Anterior cingulate cortex (tissue), 58 donors: ENCODE measurements around the gene KLRC3.
A peak's percentile ranks its signal among the peaks of the same experiment; 100 is the strongest.
"Not testable (repeated sequence)": the region's sequence is repeated elsewhere in the genome, so short reads cannot be mapped to it uniquely, and the experiment has no call there.

Source experiments
- DNase-seq, 58 donors: peaks; one replicate each; lab custom pipeline; 2025; lab: John Stamatoyannopoulos, UW

The KLRC3 gene

DNA sequence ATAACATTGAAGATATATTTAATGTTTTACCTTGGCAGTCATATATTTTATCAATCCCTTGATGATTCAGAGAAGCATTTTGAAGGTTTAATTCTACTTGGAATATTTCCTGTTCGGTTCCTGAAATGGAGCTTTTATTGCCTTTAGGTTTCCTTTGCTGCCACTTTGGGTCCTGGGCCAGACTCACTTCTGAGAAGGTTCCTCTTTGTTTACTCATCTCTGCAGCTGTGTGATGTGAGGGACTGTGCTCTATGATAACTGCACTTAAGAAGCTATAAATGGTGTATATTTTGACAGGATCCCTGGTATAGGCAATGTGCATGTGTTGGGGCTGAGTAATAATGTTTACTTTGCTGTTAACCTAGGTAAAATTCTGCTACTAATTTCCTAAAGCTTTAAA, at the start of gene KLRC3:
TSS of gene KLRC3 (minus strand) at position 262 of the 400 bp plus-strand sequence. CDS start at position 217, 45 bp downstream.
- DNase-seq = not testable (repeated sequence)

DNA sequence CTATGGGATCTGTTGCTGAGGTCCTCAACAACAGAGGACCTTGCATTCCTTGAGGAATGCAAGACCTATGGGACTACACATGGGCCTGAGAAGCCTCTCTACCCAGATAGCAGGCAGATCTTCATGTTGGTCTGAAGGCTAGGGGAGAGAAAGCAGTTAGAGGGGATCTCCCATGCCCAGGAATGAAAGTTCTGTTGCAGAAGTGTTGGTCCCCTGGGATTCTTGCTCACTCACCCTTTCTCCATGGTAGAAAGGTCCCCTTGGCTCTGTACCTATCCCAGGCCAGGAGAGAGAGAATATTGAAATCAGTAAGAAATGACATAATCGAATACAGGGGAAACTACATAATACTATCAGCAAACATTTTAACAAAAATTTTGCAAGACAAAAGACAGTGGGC, 49.3 kb upstream of the KLRC3 start:
- DNase-seq = no peak

DNA sequence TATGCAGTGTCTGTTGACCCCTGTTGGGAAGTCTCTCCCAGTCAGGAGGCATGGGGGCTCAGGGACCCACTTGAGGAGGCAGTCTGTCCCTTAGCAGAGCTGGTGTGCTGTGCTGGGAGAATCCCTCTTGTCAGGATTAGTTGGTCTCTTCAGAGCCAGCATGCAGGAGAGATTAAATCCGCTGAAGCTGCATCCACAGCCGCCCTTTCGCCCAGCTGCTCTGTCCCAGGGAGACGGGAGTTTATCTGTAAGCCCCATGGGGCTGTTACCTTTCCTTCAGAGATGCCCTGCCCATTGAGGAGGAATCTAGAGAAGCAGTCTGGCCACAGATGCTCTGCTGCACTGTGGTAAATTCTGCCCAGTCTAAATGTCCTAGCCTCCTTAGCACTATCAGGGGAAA, 45.9 kb upstream of the KLRC3 start:
- no peak for DNase-seq

DNA sequence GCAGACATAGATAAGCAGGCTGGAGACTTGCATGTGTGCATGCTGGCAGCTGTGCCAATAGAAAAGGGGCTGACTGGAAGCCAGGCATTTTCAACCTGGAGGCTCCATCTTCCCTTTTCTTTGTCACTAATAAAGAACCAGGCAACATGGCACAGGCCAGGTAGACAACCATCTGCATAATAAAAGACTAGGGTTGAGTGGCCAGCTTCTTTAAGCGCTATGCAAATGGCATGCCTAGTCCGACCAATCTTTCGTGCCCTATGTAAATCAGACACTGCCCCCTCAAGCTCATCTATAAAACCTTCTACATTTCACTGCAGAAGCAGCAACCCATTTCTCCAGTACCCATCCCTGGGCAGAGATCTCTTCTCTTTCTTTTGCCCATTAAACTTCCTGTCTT, 37.4 kb upstream of the KLRC3 start:
- DNase-seq = no peak

DNA sequence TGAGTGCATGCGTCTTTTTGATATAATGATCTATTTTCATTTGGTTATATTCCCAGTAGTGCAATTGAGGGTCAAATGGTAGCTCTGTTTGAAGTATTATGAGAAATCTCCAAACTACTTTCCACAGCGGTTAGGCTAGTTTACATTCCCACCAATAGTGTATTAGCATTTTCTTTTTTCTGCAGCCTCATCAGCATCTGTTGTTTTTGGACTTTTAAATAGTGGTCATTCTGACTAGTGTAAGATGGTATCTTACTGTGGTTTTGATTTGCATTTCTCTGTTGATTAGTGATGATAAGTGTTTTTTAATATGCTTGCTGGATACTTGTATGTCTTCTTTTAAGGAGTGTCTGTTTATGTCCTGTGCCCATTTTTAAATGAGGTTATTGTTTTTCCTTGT, 36.5 kb upstream of the KLRC3 start:
- no peak for DNase-seq

DNA sequence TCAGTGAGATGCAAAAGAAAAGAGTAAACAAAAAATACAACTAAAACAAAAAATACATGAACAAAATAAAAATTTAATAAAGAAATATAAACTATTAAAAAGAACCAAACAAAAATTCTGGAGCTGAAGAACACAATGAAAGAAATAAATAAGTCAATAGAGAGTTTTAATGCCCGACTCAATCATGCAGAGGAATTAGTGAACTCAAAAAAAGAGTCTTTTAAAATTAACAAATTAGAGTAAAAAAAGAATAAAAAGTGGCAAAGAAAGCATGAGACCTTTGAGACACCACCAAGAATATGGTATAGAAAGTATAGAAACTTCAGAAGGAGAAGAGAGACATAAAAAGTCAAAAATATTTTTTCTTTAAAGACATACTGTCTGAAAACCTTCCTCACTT, 35.4 kb upstream of the KLRC3 start:
- no peak for DNase-seq

DNA sequence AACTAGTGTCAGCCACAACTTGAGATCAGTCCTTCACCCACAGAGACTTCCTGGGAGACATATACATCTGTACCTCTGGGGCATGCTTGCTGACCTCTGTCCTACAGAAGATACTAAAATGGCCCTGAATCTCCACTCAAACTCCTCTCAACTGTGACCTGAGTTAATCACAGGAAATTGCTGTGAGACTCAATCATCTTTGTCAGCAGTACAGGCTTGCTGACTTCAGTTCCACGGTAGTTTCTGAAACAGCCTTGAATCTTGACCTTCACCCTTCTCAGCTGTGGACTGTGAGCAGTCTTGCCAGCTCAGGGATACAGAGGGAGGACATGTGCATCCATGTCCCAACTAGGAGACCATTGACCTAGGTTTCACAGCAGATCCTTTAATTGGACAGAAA, 34.1 kb upstream of the KLRC3 start:
- DNase-seq = no peak

DNA sequence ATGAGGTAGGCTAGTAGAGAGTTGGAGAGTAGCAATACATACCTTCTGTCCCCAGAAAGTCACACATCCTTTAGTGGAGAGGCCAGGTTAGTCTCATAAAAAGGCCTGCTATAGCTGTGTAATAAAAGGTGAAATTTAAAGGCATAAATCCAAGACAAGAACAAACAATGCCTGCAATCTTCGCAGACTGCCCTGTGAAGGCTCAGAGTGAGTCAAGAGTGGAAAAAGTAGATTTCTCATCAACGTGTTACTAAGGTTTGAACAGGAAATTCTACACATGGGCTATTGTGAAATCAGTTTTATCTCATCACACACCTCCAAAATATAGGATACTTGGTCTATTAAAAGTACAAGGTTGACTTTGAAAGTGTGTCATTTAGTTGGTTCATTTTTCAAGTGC, 32.8 kb upstream of the KLRC3 start, which contains the start of gene KLRC1:
TSS of gene KLRC1 (minus strand) at position 222 of the 400 bp plus-strand sequence. CDS start 2,221 bp downstream, outside the sequence.
- no peak for DNase-seq

DNA sequence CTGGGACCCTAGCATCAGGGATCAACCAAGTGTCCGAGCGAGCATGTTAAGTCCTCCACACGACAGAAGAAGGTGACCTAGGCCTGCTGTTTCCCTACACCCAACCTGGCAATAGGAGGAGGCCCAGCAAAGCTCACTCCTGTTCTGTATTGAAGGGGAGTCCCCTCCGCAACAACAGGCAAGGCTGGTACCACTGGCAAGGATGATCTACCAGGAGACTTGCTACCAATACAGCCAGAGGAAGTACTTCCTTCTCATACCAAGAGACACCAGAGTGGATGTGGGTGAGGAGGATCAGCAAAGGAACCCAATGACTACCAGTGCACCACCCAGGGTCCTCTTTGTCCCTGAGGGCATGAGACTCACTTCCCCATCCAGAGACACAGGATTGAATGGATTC, 27.8 kb upstream of the KLRC3 start:
- DNase-seq = no peak

DNA sequence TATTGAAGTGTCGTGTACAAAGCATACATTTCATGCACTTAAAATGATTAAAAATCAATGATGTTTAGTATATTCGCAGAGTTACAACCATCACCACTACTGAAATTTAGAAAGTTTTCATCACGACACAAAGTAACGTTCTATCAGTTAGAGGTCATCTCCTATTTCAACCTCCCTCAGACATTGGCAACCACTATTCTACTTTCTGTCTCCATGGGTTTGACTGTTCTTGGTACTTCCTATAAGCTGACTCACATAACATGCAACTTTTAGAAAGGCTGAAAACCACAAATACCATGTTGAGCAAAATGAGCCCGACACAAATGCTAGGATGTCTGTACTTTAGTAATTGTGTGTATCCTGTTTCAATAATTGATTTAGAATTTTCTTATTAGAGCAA, 25.7 kb upstream of the KLRC3 start:
- DNase-seq = not testable (repeated sequence)

DNA sequence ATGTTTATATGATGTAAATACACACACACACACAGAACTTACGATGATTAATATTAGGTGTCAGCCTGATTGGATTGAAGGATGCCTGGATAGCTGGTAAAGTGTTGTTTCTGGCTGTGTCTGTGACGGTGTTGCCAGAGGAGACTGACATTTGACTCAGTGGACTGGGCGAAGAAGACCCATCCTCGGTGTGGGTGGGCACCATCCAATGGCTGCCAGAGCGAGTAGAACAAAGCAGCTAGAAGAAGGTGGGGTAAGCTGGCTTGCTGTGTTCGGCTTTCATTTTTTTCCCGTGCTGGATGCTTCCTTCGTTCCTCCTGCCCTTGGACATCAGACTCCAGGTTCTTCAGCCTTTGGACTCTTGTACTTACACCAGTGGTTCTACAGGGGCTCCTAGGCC, 20.7 kb upstream of the KLRC3 start:
- peak in 2 of 58 donors; percentile 3 to 11 for DNase-seq

DNA sequence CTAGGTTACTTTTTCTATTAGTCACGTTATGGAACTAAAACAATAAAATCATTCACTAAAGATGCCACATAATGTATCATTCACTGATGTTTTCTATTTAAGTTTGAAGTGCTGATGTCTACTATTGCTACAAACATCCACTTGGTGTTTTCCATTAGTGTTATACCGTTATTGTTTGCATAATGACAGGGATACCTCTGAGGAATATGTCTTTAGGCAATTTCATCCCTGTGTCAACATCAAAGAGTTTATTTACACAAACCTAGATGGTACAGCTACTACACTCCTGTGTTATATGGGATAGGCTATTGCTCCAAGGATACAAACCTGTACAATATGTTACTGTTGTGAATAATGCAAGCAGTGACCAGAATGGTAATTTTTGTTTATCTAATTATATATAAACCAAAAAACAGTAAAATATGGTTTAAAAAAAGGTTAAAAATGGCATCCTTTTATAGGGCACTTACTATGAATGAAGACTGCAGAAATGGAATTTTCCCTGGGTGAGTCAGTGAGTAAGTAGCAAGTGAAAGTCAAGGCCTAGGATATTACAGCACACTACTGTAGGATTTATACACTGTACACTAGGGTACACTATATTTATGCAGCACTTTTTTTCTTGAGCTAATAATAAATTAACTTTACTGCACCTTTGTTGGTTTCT, 19.3 kb upstream of the KLRC3 start:
- not testable (repeated sequence) for DNase-seq

DNA sequence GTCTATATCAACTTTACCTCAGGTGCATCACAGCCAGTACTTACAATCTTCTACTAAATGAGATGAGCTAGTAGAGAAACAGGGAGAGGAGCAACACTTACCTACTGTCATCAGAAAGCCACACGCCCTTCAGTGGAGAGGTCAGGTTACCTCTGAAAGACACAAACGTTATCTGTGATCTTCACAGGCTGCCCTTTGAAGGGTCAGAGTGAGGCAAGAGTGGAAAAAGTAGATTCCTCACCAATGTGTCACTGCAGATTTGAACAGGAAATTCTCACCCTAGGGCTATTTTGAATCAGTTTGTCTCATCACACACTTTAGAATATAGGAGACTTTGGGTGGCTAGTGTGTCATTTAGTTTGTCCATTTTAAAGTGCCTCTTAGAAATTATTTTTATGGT, 17.2 kb upstream of the KLRC3 start:
- DNase-seq = not testable (repeated sequence)

DNA sequence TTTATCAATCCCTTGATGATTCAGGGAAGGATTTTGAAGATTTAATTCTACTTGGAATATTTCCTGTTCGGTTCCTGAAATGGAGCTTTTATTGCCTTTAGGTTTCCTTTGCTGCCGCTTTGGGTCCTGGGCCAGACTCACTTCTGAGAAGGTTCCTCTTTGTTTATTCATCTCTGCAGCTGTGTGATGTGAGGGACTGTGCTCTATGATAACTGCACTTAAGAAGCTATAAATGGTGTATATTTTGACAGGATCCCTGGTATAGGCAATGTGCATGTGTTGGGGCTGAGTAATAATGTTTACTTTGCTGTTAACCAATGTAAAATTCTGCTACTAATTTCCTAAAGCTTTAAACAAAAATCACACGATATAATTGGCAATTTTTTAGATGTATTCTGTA, 15.4 kb upstream of the KLRC3 start, which contains the start of gene KLRC2:
TSS of gene KLRC2 (minus strand) at position 195 of the 400 bp plus-strand sequence. CDS start at position 171, 24 bp downstream.
- peak in 5 of 58 donors; percentile 1 to 26 (median 6) for DNase-seq

DNA sequence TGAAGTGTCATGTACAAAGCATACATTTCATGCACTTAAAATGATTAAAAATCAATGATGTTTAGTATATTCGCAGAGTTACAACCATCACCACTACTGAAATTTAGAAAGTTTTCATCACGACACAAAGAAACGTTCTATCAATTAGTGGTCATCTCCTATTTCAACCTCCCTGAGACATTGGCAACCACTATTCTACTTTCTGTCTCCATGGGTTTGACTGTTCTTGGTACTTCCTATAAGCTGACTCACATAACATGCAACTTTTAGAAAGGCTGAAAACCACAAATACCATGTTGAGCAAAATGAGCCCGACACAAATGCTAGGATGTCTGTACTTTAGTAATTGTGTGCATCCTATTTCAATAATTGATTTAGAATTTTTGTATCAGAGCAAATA, 10.2 kb upstream of the KLRC3 start:
- not testable (repeated sequence) for DNase-seq

DNA sequence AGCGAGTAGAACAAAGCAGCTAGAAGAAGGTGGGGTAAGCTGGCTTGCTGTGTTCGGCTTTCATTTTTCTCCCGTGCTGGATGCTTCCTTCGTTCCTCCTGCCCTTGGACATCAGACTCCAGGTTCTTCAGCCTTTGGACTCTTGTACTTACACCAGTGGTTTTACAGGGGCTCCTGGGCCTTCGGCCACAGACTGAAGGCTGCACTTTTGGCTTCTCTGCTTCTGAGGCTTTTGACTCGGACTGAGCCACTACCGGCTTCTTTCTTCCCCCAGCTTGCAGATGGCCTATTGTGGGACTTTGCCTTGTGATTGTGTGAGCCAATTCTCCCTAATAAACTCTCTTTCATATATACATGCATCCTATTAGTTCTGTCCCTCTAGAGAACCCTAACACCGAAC, 5.5 kb upstream of the KLRC3 start:
- DNase-seq = peak in 4 of 58 donors; percentile 4 to 9 (median 8)

DNA sequence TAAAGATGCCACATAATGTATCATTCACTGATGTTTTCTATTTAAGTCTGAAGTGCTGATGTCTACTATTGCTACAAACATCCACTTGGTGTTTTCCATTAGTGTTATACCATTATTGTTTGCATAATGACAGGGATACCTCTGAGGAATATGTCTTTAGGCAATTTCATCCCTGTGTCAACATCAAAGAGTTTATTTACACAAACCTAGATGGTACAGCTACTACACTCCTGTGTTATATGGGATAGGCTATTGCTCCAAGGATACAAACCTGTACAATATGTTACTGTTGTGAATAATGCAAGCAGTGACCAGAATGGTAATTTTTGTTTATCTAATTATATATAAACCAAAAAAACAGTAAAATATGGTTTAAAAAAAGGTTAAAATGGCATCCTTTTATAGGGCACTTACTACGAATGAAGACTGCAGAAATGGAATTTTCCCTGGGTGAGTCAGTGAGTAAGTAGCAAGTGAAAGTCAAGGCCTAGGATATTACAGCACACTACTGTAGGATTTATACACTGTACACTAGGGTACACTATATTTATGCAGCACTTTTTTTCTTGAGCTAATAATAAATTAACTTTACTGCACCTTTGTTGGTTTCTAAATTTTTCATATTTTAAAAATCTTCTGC, 4.0 kb upstream of the KLRC3 start:
- DNase-seq = not testable (repeated sequence)

DNA sequence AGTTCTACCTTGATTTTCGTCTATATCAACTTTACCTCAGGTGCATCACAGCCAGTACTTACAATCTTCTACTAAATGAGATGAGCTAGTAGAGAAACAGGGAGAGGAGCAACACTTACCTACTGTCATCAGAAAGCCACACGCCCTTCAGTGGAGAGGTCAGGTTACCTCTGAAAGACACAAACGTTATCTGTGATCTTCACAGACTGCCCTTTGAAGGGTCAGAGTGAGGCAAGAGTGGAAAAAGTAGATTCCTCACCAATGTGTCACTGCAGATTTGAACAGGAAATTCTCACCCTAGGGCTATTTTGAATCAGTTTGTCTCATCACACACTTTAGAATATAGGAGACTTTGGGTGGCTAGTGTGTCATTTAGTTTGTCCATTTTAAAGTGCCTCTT, 1.8 kb upstream of the KLRC3 start:
- DNase-seq = not testable (repeated sequence)

DNA sequence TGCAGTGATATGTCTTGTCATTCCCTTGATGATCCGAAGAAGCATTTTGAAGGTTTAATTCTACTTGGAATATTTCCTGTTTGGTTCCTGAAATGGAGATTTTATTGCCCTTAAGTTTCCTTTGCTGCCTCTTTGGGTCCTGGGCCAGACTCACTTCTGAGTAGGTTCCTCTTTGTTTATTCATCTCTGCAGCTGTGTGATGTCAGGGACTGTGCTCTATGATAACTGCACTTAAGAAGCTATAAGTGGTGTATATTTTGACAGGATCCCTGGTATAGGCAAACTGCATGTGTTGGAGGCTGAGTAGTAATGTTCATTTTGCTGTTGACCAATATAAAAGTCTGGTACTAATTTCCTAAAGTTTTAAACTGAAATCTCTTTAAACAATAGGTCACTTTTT, 11.0 kb downstream of the KLRC3 start, which contains the start of gene KLRC4:
TSS of gene KLRC4 (minus strand) at position 366 of the 400 bp plus-strand sequence. CDS start at position 184, 182 bp downstream.
- DNase-seq = no peak

DNA sequence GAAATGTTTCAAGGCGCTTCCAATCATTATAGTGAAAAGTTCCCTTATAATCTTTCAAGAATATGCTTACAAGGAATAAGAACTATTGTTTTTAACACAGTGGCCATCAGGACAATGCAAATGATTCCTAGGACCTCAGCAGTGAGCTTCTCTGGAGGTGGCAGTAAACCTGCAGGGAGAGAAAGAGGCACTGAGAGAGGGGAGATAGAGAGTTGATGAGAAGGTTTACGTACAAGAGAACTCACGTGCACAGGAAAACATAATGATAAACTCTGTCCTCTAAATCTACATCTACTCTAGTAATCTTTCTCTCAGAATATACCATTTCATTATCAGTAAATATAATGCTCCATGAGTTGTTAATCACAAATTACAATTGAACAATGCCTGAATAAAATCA, 11.6 kb downstream of the KLRC3 start:
- no peak for DNase-seq

DNA sequence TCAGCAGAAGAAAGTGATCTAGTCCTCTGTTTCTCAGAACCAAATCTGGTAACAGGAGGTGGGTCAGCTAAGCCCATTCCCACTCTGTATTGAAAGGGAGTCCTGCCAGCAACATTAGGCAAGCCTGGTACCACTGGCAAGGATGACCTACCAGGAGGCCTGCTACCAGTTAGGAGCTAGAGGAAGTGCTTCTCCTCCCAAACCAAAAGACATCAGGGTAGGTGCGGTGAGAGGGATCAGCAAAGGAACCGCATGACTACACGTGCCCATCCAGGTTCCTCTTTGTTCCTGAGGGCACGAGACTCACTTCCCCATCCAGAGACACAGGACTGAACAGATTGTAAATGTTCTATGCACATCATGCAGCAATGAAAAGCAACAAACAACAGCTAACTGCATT, 13.7 kb downstream of the KLRC3 start:
- no peak for DNase-seq

DNA sequence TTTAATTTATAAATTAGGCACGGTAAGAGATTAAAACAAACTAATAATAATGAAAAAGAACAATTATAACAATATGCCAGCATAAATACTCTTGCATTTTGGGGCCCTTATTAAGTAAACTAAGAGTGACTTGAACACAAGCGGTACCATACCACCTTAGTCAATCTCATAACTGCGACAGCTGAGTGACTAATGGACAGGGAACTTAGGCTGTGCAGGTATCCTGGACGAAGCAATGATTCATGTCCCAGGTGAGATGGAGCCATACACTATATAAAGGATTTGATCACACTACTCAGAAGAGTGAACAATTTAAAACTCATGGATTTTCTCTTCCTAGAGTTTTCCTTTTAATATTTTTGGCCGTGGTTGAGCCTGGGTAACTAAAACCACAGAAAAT, 15.1 kb downstream of the KLRC3 start:
- no peak for DNase-seq
